Measurements from ENCODE around the gene CDKAL1. TPM values are rescaled to one million over a fixed set of nuclear protein-coding genes. Genes with fewer than 3 reads are reported as not detected.

The CDKAL1 gene
- total RNA-seq, 1 experiment from 2014 or later = 20.6 TPM

DNA sequence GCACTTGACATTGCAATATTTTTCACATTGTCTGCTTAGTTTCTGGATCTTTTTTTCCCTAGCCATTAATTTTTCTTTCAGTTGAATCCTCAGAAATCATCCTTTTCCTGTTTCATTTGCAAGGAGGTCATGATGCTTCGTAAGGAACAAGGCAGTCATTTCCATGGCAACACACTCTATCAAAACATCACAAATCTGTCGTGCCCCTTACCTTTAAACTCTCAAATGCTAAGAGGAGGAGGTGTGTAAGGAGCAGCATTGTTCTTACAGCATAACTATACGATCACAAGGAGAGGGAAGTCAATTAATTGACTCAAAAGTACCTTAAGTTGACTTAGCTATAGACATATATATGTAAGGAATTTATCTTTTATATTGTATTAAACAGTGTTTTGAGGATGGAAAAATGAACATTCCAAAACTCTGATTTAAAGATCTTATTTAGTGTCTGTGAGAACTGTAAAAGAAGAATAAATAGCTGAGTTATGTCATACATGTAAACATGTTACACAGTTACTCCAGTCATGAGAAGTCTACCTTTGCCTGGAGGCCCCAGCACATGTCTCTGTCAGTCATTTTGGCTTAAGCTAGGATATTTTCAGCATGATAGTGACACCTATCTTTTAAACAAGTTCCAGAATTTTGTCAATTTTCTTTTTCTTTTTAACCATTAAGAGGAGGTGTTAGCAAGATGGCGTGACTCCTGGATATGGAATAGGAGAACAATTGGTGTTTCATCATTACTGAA is 41.6 kb downstream of the CDKAL1 start:
- Mint-ChIP-seq H3K36me3 (no peaks in the 10 kb centered on the region), H3K9me3 (no peaks in the 10 kb centered on the region), H3K4me3 (no peak overlapping the region), H3K27ac (no peak overlapping the region; the same call in 1 of the 2 replicates), H3K4me1 (peaks cover 26% of the 10 kb centered on the region), H3K27me3 (ENCODE audit: low read depth) (no peaks in the 10 kb centered on the region)
- ChIA-PET CTCF (interaction anchor here (0.6 to 1.2 kb wide), 2 partner anchors 12 to 1013 kb away, joined by 3 read pairs; no protein-coding TSS in a partner anchor), POLR2A (no interaction called here)
- ATAC-seq (no peak), DNase-seq (ENCODE audit: low spot score) (no peak)
- no peak for TF ChIP-seq NR3C1 (CRISPR knock-in tag; conservative IDR thresholded peaks at IDR 0.05; ENCODE audit: low read depth)
- no peak for TF ChIP-seq OVOL2 (CRISPR knock-in tag; IDR thresholded peaks at IDR 0.05; ENCODE audit: borderline replicate concordance)
- TF ChIP-seq JUN (CRISPR knock-in tag; IDR thresholded peaks at IDR 0.05) = no peak
- TF ChIP-seq, protein P1, sequence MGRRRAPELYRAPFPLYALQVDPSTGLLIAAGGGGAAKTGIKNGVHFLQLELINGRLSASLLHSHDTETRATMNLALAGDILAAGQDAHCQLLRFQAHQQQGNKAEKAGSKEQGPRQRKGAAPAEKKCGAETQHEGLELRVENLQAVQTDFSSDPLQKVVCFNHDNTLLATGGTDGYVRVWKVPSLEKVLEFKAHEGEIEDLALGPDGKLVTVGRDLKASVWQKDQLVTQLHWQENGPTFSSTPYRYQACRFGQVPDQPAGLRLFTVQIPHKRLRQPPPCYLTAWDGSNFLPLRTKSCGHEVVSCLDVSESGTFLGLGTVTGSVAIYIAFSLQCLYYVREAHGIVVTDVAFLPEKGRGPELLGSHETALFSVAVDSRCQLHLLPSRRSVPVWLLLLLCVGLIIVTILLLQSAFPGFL (CRISPR knock-in tag; IDR thresholded peaks at IDR 0.05; ENCODE audit: borderline replicate concordance) = no peak
- TF ChIP-seq ESRRA (CRISPR knock-in tag; IDR thresholded peaks at IDR 0.05; ENCODE audit: borderline replicate concordance) = no peak
- TF ChIP-seq ETV6 (CRISPR knock-in tag; IDR thresholded peaks at IDR 0.05) = no peak
- TF ChIP-seq, protein P2, sequence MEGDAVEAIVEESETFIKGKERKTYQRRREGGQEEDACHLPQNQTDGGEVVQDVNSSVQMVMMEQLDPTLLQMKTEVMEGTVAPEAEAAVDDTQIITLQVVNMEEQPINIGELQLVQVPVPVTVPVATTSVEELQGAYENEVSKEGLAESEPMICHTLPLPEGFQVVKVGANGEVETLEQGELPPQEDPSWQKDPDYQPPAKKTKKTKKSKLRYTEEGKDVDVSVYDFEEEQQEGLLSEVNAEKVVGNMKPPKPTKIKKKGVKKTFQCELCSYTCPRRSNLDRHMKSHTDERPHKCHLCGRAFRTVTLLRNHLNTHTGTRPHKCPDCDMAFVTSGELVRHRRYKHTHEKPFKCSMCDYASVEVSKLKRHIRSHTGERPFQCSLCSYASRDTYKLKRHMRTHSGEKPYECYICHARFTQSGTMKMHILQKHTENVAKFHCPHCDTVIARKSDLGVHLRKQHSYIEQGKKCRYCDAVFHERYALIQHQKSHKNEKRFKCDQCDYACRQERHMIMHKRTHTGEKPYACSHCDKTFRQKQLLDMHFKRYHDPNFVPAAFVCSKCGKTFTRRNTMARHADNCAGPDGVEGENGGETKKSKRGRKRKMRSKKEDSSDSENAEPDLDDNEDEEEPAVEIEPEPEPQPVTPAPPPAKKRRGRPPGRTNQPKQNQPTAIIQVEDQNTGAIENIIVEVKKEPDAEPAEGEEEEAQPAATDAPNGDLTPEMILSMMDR (IDR thresholded peaks at IDR 0.05) = no peak
- TF ChIP-seq, protein P3, sequence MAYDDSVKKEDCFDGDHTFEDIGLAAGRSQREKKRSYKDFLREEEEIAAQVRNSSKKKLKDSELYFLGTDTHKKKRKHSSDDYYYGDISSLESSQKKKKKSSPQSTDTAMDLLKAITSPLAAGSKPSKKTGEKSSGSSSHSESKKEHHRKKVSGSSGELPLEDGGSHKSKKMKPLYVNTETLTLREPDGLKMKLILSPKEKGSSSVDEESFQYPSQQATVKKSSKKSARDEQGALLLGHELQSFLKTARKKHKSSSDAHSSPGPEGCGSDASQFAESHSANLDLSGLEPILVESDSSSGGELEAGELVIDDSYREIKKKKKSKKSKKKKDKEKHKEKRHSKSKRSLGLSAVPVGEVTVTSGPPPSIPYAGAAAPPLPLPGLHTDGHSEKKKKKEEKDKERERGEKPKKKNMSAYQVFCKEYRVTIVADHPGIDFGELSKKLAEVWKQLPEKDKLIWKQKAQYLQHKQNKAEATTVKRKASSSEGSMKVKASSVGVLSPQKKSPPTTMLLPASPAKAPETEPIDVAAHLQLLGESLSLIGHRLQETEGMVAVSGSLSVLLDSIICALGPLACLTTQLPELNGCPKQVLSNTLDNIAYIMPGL (CRISPR knock-in tag; IDR thresholded peaks at IDR 0.05) = no peak
- TF ChIP-seq, protein P4, sequence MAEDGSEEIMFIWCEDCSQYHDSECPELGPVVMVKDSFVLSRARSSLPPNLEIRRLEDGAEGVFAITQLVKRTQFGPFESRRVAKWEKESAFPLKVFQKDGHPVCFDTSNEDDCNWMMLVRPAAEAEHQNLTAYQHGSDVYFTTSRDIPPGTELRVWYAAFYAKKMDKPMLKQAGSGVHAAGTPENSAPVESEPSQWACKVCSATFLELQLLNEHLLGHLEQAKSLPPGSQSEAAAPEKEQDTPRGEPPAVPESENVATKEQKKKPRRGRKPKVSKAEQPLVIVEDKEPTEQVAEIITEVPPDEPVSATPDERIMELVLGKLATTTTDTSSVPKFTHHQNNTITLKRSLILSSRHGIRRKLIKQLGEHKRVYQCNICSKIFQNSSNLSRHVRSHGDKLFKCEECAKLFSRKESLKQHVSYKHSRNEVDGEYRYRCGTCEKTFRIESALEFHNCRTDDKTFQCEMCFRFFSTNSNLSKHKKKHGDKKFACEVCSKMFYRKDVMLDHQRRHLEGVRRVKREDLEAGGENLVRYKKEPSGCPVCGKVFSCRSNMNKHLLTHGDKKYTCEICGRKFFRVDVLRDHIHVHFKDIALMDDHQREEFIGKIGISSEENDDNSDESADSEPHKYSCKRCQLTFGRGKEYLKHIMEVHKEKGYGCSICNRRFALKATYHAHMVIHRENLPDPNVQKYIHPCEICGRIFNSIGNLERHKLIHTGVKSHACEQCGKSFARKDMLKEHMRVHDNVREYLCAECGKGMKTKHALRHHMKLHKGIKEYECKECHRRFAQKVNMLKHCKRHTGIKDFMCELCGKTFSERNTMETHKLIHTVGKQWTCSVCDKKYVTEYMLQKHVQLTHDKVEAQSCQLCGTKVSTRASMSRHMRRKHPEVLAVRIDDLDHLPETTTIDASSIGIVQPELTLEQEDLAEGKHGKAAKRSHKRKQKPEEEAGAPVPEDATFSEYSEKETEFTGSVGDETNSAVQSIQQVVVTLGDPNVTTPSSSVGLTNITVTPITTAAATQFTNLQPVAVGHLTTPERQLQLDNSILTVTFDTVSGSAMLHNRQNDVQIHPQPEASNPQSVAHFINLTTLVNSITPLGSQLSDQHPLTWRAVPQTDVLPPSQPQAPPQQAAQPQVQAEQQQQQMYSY (CRISPR knock-in tag; IDR thresholded peaks at IDR 0.05) = no peak
- TF ChIP-seq GRHL2 (CRISPR knock-in tag; IDR thresholded peaks at IDR 0.05; ENCODE audit: insufficient replicate concordance, severe bottlenecking) = no peak
- TF ChIP-seq ZNF671 (CRISPR knock-in tag; IDR thresholded peaks at IDR 0.05) = no peak
- no peak for TF ChIP-seq GTF2I (CRISPR knock-in tag; conservative IDR thresholded peaks at IDR 0.05)
- TF ChIP-seq, protein P5, sequence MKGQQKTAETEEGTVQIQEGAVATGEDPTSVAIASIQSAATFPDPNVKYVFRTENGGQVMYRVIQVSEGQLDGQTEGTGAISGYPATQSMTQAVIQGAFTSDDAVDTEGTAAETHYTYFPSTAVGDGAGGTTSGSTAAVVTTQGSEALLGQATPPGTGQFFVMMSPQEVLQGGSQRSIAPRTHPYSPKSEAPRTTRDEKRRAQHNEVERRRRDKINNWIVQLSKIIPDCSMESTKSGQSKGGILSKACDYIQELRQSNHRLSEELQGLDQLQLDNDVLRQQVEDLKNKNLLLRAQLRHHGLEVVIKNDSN (CRISPR knock-in tag; IDR thresholded peaks at IDR 0.05) = no peak
- no peak for TF ChIP-seq ZNF396 (CRISPR knock-in tag; IDR thresholded peaks at IDR 0.05; ENCODE audit: borderline replicate concordance)
- TF ChIP-seq, protein P6, sequence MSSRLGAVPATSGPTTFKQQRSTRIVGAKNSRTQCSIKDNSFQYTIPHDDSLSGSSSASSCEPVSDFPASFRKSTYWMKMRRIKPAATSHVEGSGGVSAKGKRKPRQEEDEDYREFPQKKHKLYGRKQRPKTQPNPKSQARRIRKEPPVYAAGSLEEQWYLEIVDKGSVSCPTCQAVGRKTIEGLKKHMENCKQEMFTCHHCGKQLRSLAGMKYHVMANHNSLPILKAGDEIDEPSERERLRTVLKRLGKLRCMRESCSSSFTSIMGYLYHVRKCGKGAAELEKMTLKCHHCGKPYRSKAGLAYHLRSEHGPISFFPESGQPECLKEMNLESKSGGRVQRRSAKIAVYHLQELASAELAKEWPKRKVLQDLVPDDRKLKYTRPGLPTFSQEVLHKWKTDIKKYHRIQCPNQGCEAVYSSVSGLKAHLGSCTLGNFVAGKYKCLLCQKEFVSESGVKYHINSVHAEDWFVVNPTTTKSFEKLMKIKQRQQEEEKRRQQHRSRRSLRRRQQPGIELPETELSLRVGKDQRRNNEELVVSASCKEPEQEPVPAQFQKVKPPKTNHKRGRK (CRISPR knock-in tag; IDR thresholded peaks at IDR 0.05; ENCODE audit: borderline replicate concordance) = no peak
- TF ChIP-seq, protein P7, sequence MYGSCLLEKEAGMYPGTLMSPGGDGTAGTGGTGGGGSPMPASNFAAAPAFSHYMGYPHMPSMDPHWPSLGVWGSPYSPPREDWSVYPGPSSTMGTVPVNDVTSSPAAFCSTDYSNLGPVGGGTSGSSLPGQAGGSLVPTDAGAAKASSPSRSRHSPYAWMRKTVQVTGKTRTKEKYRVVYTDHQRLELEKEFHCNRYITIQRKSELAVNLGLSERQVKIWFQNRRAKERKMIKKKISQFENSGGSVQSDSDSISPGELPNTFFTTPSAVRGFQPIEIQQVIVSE (CRISPR knock-in tag; IDR thresholded peaks at IDR 0.05; ENCODE audit: borderline replicate concordance) = no peak
